Measurements from ENCODE around the gene TAL1.

The TAL1 gene

DNA sequence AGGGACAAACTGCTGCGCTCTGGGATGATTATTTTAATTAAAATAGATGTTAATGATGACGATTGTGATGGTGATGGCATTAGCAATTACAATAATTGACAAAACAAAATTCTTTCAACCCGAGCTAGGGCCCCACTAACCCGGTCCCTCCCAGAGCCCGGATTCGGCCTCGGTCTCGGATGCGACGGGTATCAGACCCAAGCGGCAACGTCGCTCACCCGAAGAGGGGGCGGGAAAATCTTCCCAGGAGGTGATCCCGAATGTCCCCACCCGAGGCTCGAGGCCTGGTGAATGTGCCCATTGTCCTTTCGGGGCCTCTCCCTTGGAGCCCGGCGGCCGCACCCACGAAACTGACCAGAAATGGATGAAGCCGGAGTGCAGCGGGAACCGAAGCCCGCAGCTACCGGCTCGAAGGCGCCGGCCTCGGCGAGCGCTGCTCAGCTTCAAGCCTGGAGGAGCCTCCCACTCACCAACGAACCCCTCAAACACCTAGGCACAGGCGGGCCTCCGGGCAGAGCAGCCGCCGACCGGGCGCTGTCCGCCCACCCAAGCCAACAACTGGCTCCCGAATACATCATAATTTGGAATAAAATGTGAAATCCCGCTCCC lies 1.2 kb downstream of the TAL1 start:
- no peak overlapping the region for H3K4me3 ChIP-seq (ENCODE audit: low read depth, low read length)
- no peak for DNase-seq (ENCODE audit: low read depth)
- no peak for TF ChIP-seq POLR2A (IDR thresholded peaks at IDR 0.05; ENCODE audit: extremely low read depth, insufficient read length)
- TF ChIP-seq, protein P1, sequence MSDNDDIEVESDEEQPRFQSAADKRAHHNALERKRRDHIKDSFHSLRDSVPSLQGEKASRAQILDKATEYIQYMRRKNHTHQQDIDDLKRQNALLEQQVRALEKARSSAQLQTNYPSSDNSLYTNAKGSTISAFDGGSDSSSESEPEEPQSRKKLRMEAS (IDR thresholded peaks at IDR 0.05; ENCODE audit: low read depth, low read length), result no peak
- TF ChIP-seq, protein P2, sequence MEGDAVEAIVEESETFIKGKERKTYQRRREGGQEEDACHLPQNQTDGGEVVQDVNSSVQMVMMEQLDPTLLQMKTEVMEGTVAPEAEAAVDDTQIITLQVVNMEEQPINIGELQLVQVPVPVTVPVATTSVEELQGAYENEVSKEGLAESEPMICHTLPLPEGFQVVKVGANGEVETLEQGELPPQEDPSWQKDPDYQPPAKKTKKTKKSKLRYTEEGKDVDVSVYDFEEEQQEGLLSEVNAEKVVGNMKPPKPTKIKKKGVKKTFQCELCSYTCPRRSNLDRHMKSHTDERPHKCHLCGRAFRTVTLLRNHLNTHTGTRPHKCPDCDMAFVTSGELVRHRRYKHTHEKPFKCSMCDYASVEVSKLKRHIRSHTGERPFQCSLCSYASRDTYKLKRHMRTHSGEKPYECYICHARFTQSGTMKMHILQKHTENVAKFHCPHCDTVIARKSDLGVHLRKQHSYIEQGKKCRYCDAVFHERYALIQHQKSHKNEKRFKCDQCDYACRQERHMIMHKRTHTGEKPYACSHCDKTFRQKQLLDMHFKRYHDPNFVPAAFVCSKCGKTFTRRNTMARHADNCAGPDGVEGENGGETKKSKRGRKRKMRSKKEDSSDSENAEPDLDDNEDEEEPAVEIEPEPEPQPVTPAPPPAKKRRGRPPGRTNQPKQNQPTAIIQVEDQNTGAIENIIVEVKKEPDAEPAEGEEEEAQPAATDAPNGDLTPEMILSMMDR (IDR thresholded peaks at IDR 0.05; ENCODE audit: low read depth, low read length), result no peak

DNA sequence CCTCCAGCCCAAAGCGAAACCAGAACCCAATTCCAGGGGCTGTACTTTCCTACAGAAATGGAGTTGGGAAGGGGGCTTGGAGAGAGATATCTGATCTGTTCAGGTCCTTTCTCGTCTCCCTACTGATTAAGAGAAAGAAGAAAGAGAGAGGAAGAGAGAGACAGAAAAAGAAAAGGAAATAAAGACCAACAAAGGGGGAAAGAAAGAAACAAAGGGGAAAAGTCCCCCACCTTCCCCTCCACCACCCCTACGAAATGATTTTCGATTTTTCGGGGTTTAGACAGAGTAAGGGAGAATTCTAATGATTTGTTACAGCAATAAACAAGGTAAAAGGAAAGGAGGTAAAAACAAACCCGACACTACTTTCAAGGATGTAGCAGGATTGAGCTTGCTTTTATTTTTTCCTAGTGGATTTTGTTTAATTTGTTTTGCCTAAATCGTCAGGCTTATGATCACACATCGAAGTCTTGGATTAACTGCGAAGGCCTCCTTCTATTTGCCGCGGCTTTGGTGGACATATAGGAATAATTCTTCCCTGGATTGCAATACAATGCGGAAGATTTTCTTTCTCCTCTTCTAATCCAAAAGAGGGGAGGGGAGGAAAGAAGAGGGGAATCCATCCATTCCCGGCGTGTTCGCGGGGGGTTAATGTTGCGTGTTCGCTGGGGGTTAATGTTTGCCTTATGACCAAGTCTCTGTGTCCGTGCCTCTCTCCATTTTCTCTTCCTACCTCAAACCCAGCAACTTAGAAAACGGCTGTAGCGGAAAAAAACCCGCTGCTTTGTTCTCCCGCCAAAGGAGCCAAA lies 1.9 kb downstream of the TAL1 start:
- no peak overlapping the region for H3K4me3 ChIP-seq (ENCODE audit: low read depth, low read length)
- no peak for DNase-seq (ENCODE audit: low read depth)
- TF ChIP-seq POLR2A (IDR thresholded peaks at IDR 0.05; ENCODE audit: extremely low read depth, insufficient read length), result no peak
- TF ChIP-seq MYC (IDR thresholded peaks at IDR 0.05; ENCODE audit: low read depth, low read length), result no peak
- TF ChIP-seq, protein P1 (IDR thresholded peaks at IDR 0.05; ENCODE audit: low read depth, low read length), result no peak
- TF ChIP-seq, protein P2 (IDR thresholded peaks at IDR 0.05; ENCODE audit: low read depth, low read length), result no peak

DNA sequence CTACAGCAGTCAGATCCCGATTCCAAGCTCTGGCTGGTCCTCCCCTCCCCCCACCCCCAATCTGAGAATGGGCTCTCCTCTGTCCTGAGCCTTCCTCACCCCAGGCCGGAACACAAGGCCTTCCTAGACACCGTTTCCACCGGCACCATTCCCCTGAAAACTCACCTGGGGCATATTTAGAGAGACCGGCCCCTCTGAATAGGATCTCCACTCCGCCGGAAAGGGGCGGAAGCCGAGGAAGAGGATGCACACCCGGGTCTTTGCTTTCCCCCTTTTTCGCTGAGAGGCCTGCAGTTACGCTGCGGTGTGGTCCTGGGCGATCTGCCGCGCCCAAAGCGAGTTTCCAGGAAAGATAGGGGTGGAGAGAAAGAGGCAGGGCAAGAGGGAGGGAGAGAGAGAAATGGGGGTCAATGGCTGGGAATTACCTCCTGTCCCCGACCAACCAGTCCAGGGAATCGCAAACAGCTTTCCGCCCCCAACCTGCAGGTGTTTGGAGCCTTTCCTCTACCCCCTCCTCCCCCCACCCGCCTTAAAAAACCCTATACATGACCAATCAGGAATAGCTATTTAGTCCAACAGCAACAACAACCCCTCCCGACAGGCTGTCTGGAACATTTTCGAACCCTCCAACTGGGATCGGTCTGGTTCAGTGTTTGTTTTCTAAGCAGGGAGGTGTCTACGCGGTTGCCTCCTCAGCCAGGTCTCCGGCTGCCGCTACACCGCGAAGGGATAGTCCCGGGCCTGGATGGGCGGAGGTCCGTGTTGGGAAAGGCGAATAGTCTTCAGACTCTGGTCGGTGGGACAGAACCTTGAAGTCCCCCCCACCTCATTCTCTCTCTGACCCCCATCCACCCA lies 2.8 kb downstream of the TAL1 start:
- TF ChIP-seq MYC (IDR thresholded peaks at IDR 0.05; ENCODE audit: low read depth, low read length) (no peak), POLR2A (IDR thresholded peaks at IDR 0.05; ENCODE audit: extremely low read depth, insufficient read length) (no peak)
- TF ChIP-seq, protein P1 (IDR thresholded peaks at IDR 0.05; ENCODE audit: low read depth, low read length), result no peak
- TF ChIP-seq, protein P2 (IDR thresholded peaks at IDR 0.05; ENCODE audit: low read depth, low read length), result no peak
- H3K4me3 ChIP-seq (ENCODE audit: low read depth, low read length), result no peak overlapping the region
- DNase-seq (ENCODE audit: low read depth), result no peak

DNA sequence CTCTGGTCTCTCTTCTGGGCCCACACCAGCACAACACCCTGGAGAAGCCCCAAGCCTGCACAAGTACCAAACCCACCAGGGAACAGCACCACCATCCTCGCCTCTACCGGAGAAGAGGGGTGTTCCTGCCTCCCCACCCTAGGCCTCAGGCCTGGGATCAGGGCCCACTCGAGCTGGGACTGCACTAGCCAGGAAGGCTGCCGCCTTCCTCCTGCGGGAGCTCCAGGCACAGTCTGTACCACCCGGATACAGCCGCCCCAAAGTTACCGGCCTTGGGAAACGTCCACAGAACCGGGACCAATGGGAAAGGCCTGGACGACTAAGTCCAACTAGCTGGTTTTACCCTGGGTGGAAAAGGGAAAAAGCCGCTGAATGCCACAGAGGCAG lies 3.4 kb downstream of the TAL1 start:
- H3K4me3 ChIP-seq (ENCODE audit: low read depth, low read length), result no peak overlapping the region
- DNase-seq (ENCODE audit: low read depth), result no peak

More for the DNA sequence above, 3.4 kb downstream of the TAL1 start:
- TF ChIP-seq, protein P1 (IDR thresholded peaks at IDR 0.05; ENCODE audit: low read depth, low read length), result no peak
- no peak for TF ChIP-seq POLR2A (IDR thresholded peaks at IDR 0.05; ENCODE audit: extremely low read depth, insufficient read length)
- no peak for TF ChIP-seq MYC (IDR thresholded peaks at IDR 0.05; ENCODE audit: low read depth, low read length)
- TF ChIP-seq, protein P2 (IDR thresholded peaks at IDR 0.05; ENCODE audit: low read depth, low read length), result no peak
